NT2/D1 (cell line): ENCODE measurements around the gene ZNF385B.

ENCODE experiments used
- YY1 ChIP-seq: IDR thresholded peaks from 2 replicates; pipeline ENCODE4 v1.6.1; 2011; ENCODE audit not compliant: insufficient read length, insufficient read depth
- ZNF274 ChIP-seq: IDR thresholded peaks from 2 replicates; pipeline ENCODE4 v1.6.1; 2011; ENCODE audit warnings: mild to moderate bottlenecking, low read depth, low read length

GRCh38 chr2:179771791-179772190 lies 89.6 kb downstream of the ZNF385B start:
- TF ChIP-seq ZNF274 (no peak), YY1 (no peak)
